SHP77 treated with DMSO at 0.1 percent for 48 hours (cell line): ENCODE data around the gene ALDH4A1.

Source experiments
- DNase-seq: peaks from one replicate; lab custom pipeline; 2025; lab: John Stamatoyannopoulos, UW

Gene ALDH4A1, protein sequence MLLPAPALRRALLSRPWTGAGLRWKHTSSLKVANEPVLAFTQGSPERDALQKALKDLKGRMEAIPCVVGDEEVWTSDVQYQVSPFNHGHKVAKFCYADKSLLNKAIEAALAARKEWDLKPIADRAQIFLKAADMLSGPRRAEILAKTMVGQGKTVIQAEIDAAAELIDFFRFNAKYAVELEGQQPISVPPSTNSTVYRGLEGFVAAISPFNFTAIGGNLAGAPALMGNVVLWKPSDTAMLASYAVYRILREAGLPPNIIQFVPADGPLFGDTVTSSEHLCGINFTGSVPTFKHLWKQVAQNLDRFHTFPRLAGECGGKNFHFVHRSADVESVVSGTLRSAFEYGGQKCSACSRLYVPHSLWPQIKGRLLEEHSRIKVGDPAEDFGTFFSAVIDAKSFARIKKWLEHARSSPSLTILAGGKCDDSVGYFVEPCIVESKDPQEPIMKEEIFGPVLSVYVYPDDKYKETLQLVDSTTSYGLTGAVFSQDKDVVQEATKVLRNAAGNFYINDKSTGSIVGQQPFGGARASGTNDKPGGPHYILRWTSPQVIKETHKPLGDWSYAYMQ

DNA sequence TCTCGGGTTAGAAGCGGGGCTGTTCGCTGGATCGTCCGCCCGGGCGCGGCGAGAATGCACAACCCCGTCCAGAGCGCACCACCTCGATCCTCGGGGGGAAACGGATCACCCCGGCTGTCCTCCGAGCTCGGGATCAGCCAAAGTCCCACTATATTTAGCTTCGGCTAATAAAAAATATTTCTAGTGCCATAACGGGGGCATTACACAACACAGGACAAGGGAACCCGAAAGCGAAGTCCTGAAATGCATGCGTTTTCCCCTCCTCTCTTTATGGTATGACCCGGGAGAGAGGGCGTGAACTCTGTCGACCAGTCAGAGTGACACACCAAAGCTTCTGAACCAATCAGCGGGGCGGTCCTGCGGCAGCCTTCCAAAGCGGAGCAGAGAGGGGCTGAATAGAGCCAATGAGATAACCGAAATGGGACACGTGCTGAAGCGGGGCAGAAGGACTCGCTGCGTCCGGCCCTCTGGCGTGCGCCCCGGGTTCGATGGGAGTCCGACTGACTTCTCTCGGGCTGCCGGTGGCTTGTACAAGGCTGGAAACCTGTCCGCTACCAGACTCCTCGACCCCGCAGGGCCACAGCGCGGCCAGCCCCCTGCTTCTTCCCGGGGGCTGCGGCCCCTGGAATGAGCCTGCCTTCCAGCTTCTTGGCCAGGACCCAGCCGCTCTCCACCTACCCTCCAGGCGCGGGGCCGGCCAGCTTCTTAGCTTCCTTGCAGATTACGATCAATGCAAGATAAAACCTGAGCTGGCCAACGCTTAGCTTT lies at the start of gene ALDH4A1:
Gene ALDH4A1 (minus strand): TSS at position 33 of the 768 bp plus-strand sequence. CDS start 32 bp downstream, at position 1.
- peak; percentile 95 for DNase-seq

GRCh38 chr1:18951818-18952391 lies 49.5 kb upstream of the ALDH4A1 start:
- DNase-seq, result no peak

GRCh38 chr1:18951416-18951815 lies 49.1 kb upstream of the ALDH4A1 start:
- no peak for DNase-seq

DNA sequence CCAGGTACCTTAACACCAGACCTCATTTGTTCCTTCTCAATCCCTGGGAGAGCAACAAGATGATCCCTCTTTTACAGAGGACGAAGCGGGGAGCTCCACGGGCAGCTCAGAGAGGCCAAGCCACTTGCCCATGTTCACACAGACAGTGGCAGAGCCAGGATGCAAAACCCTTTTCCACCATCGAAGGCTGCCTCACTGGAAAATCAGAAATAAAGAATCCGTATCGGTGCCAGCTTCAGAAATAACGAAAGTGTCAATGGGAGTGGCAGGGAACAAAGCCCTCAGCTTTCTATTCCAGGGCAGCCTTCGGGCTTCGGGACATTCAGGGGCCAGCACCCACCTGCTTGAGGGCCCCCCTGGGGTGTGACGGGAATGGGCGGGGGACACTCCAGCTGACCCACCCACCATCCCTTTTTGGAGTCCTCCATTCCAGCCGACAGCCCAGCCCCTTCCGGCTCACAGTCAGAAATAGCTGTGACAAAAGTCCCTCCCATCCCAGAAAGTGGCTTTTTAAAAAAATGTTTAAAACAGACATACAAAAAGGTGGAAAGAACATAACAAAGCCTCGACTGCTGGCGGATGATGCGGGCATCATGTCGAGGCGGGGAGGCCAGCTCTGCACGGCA lies 48.2 kb upstream of the ALDH4A1 start:
- DNase-seq, result no peak

- no peak for DNase-seq
Observed at GRCh38 chr1:18949686-18950400, 47.5 kb upstream of the ALDH4A1 start.

DNA sequence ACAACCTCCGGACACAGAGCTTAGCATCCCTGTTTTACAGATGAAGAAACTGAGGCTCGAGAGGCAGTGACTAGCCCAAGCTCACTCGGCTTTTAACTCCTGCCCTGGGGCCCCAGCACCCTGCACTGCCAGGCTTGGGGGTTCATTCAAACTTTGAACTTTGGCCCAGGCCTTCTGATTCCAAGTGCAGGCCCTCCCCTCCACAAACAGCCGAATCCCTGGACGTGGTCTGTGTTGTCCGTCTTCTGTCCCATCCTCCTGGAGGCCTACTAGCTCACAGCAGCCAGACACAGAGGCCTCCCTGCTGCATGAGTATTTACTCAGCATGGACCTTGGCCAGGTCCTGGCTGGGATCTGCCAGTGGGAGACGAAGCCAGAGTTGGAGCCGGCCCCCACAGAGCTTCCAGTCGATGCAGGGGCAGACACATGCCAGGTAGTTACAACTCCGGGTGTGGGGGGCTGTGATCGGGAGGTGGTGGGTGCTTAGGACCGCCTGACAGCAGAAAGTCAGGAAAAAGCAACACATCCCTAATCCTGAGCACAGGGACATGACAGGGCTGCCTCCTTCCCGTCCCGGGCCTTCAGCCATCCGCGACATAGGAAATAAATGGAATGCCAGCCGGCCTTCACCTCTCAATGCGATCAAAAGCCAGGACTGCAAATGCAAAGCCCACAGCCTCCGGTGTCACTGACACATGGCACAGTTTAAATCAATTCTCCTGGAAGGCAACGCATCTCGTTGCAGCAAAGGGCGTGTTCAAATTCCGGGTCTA lies 46.7 kb upstream of the ALDH4A1 start:
- no peak for DNase-seq

DNA sequence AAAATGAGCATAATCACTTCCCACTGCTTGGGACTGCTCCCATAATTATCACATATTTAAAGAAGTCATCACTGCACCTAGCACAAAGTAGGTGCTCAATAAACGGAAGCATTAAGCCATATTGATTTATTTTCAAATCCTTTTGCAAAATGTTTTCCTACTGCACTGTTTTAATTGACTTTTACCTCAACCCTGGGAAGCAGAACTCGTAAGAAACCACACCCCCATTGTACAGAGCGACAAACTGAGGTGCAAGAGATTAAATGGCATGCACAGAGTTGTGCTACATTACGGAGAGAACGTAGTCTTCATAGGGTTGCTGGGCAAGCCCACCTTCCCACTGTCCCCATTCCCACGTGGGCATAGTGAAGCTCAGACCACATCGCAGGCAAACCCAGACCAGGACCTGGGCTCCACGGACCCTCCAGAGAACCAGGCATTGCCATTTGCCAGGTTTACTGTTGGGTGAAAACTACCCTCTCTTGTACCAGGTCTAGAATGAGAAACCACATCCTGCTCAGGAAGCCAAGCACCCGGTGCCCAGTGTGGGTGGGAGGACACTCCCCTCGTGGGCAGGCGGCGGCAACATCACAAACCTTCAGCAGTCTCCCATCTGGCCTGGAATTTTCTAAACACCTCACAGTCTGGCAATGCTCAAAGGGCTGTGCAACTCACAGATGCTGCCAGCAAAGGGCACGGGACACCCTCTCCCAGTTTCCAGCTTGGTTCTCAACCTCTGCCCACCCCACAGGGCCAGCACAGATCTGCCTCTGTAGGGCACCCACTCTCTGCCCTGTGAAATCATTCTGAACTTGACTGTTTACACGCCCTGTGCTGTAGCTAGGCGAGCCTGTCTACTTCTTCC lies 45.9 kb upstream of the ALDH4A1 start:
- DNase-seq, result no peak

GRCh38 chr1:18947570-18947969 lies 45.2 kb upstream of the ALDH4A1 start:
- DNase-seq, result no peak

GRCh38 chr1:18946550-18947381 lies 44.4 kb upstream of the ALDH4A1 start:
- no peak for DNase-seq

GRCh38 chr1:18945401-18945849 lies 43.1 kb upstream of the ALDH4A1 start:
- DNase-seq, result no peak

DNA sequence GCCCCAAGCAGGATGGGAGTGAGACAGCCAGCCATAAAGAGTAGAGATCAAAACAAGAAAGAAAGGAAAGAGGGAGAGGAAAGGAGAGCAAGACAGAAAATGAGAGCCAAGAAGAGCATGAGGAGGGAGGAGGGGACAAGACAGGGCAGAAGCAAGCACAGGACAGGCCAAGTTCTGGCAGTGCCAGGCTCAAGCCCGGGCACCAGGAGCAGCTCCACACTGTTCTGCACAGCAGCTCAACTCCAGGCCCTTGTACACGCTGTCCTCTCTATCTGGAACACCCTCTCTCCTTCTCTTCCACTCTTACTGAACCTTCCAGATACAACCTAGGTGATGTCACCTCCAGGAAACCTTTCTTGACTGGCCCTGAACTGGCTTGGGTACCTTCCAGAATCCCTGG lies 42.5 kb upstream of the ALDH4A1 start:
- no peak for DNase-seq

- DNase-seq, result no peak
Observed at GRCh38 chr1:18943914-18944572, 41.7 kb upstream of the ALDH4A1 start.

GRCh38 chr1:18943162-18943561 lies 40.8 kb upstream of the ALDH4A1 start:
- no peak for DNase-seq

DNA sequence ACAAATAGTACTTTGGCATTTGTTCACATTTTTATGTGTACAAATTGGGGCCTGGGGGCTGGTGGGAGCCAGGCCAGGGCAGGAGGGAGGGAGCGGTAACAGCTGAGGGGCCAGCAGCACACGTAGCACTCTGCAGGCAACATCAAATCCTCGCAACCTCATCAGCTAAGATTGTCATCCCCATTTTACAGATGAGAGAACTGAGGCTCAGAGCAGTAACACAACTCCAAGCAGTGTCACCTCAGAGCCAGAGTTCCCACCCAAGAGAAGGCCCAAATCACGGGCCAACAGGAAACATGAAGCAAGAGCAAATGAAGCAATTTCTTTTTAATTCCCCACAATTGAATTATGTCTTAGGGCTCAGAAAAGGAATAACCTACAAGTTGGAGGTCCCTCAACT lies 40.0 kb upstream of the ALDH4A1 start:
- DNase-seq, result no peak

DNA sequence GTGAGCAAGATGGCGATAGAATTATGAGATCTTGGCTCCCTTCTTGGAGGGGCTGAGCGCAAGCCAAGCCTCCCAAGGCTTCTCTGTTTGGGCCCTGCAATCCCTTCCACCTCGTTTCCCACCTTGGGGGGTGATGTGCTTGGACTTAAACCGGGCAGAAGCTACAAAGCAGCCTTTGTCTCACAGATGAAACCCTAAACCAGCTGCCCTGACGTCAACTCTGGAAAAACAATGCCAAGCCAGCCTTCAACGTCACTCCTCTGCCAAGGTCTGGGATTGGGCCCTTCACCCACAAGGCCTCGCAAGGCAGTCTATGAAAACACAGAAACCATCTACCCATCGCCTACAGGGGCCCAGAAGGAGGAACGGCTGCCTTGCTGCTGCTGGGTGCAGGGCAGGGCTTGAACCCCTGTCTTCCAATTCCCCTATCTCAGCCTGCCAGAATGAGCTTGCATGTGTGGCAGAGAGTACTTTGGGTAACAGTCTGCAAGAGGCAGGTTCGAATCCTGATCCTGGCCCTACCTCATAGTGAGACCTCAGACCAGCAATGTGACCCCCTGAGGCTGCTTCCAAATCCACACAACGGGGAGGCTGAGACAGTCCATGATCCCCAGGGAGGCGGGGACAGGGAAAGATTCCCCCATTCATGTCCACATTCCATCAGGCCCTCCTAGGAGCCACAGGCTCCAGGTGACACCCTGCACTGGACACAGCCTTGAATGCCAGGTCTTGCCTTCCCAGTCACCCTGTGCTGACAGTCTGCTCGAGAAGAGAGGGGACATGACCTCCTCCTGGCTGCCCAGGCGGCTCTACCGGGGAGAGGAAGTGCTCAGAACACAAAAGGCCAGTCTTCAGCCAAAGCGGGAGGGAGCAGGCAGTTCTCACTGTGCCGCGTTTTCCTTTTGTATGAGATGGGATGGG lies 39.1 kb upstream of the ALDH4A1 start:
- DNase-seq, result peak; percentile 89

DNA sequence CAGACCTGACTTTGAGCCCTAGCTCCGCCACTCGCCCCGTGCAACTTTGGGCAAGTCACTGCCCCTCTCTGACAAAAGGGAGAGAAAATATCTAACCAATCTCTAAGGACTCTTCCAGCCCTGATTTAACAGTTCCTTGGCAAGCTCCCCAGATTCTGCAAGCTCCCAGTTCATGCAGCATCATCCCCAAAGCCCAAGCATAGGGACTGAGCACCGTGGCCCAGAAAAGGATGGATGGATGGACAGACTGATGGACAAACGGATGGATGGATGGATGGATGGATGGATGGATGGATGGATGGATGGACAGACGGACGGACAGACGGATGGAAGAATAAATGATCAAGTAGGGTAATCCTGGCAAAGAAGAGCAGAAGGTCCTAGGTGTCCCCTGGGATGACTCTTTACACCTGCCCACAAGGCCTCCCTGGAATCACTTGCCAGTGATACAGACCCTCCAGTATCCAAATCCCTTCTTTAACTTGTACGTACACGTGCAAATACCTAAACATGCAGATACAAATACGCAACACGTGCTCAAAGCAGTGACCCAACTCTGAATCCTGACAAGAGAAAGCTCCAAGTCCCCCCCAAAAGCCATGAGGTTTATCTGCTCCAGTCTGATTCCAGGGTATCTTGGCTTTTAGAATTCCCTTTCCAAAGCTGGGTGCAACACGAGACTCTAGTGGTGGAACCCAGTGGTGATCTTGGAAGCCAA lies 38.1 kb upstream of the ALDH4A1 start:
- DNase-seq, result no peak
